Measurements from ENCODE around the gene B3GNT5. TPM values are rescaled to one million over a fixed set of nuclear protein-coding genes. Genes with fewer than 3 reads are reported as not detected.

The B3GNT5 gene
- total and polyA plus RNA-seq, 2 donors (not counting 1 experiment from before 2014, with no cell fraction given): 0.96 to 1.3 TPM

- H3K4me3 ChIP-seq (replicated peaks in 1 of 4; ENCODE audit: control extremely low read depth in 1 of 4, insufficient read depth in 1 of 4, low read depth in 3 of 4, low read length in 4 of 4): no peak overlapping the region
- H3K9ac ChIP-seq (ENCODE audit: insufficient read depth, low read length): no peak overlapping the region
- H3K27me3 ChIP-seq (ENCODE audit: control insufficient read depth, insufficient read depth, low read length): no peaks in the 10 kb centered on the region
- H4K20me1 ChIP-seq (ENCODE audit: control insufficient read depth, extremely low read depth, insufficient read depth, low read length): no peaks in the 10 kb centered on the region
- H3K4me2 ChIP-seq (ENCODE audit: extremely low read depth, insufficient read depth, low read length): no peak overlapping the region
- H3K9me3 ChIP-seq (ENCODE audit: control insufficient read depth, insufficient read depth, low read depth, low read length): no peaks in the 10 kb centered on the region
- no peaks in the 10 kb centered on the region for H3K79me2 ChIP-seq (ENCODE audit: control insufficient read depth, insufficient read depth, low read length)
- H3K27ac ChIP-seq (ENCODE audit: insufficient read depth, low read length): no peak overlapping the region
- no peaks in the 10 kb centered on the region for H3K36me3 ChIP-seq (ENCODE audit: control insufficient read depth, insufficient read depth, low read length)
- H2AFZ ChIP-seq (ENCODE audit: low read length): no peak overlapping the region
- TF ChIP-seq CTCF (conservative IDR thresholded peaks at IDR 0.05 in 1 of 2, IDR thresholded peaks at IDR 0.05 in 1 of 2; ENCODE audit: low read depth in 1 of 2, low read length in 2 of 2) (no peak), EZH2 (IDR thresholded peaks at IDR 0.05; ENCODE audit: low read length, missing control alignments) (no peak)
- peaks cover 3% of the 10 kb centered on the region for H3K4me1 ChIP-seq (ENCODE audit: control insufficient read depth, extremely low read depth, insufficient read depth, low read length)
- peak in 1 of 2 donors; percentile 81 for DNase-seq (ENCODE audit: low read depth in 2 of 2)
These were observed 28.2 kb downstream of the B3GNT5 start for GRCh38 chr3:183281126-183281797.

GRCh38 chr3:183283886-183284285 is 30.8 kb downstream of the B3GNT5 start:
- peak; percentile 44 to 88 for DNase-seq (ENCODE audit: low read depth in 2 of 2)
- H3K79me2 ChIP-seq (ENCODE audit: control insufficient read depth, insufficient read depth, low read length): no peaks in the 10 kb centered on the region

GRCh38 chr3:183284570-183284969 is 31.5 kb downstream of the B3GNT5 start:
- H3K27ac ChIP-seq (ENCODE audit: insufficient read depth, low read length): no peak overlapping the region
- H2AFZ ChIP-seq (ENCODE audit: low read length): no peak overlapping the region
- no peak overlapping the region for H3K9ac ChIP-seq (ENCODE audit: insufficient read depth, low read length)
- H3K36me3 ChIP-seq (ENCODE audit: control insufficient read depth, insufficient read depth, low read length): no peaks in the 10 kb centered on the region
- no peaks in the 10 kb centered on the region for H3K79me2 ChIP-seq (ENCODE audit: control insufficient read depth, insufficient read depth, low read length)
- peaks cover 3% of the 10 kb centered on the region for H3K4me1 ChIP-seq (ENCODE audit: control insufficient read depth, extremely low read depth, insufficient read depth, low read length)
- H3K4me3 ChIP-seq (replicated peaks in 1 of 4; ENCODE audit: control extremely low read depth in 1 of 4, insufficient read depth in 1 of 4, low read depth in 3 of 4, low read length in 4 of 4): no peak overlapping the region
- H4K20me1 ChIP-seq (ENCODE audit: control insufficient read depth, extremely low read depth, insufficient read depth, low read length): no peaks in the 10 kb centered on the region
- DNase-seq (ENCODE audit: low read depth in 2 of 2): no peak
- no peaks in the 10 kb centered on the region for H3K9me3 ChIP-seq (ENCODE audit: control insufficient read depth, insufficient read depth, low read depth, low read length)
- H3K27me3 ChIP-seq (ENCODE audit: control insufficient read depth, insufficient read depth, low read length): no peaks in the 10 kb centered on the region
- no peak for TF ChIP-seq EZH2 (IDR thresholded peaks at IDR 0.05; ENCODE audit: low read length, missing control alignments)
- no peak for TF ChIP-seq CTCF (conservative IDR thresholded peaks at IDR 0.05 in 1 of 2, IDR thresholded peaks at IDR 0.05 in 1 of 2; ENCODE audit: low read depth in 1 of 2, low read length in 2 of 2)
- H3K4me2 ChIP-seq (ENCODE audit: extremely low read depth, insufficient read depth, low read length): no peak overlapping the region

More at GRCh38 chr3:183283886-183284285, 30.8 kb downstream of the B3GNT5 start:
- Histone ChIP-seq H2AFZ (ENCODE audit: low read length) (no peak overlapping the region), H4K20me1 (ENCODE audit: control insufficient read depth, extremely low read depth, insufficient read depth, low read length) (no peaks in the 10 kb centered on the region), H3K9ac (ENCODE audit: insufficient read depth, low read length) (no peak overlapping the region), H3K27me3 (ENCODE audit: control insufficient read depth, insufficient read depth, low read length) (no peaks in the 10 kb centered on the region), H3K27ac (ENCODE audit: insufficient read depth, low read length) (no peak overlapping the region), H3K4me3 (replicated peaks in 1 of 4; ENCODE audit: control extremely low read depth in 1 of 4, insufficient read depth in 1 of 4, low read depth in 3 of 4, low read length in 4 of 4) (no peak overlapping the region), H3K4me1 (ENCODE audit: control insufficient read depth, extremely low read depth, insufficient read depth, low read length) (peaks cover 3% of the 10 kb centered on the region), H3K9me3 (ENCODE audit: control insufficient read depth, insufficient read depth, low read depth, low read length) (no peaks in the 10 kb centered on the region), H3K36me3 (ENCODE audit: control insufficient read depth, insufficient read depth, low read length) (no peaks in the 10 kb centered on the region), H3K4me2 (ENCODE audit: extremely low read depth, insufficient read depth, low read length) (no peak overlapping the region)
- TF ChIP-seq EZH2 (IDR thresholded peaks at IDR 0.05; ENCODE audit: low read length, missing control alignments) (no peak), CTCF (conservative IDR thresholded peaks at IDR 0.05 in 1 of 2, IDR thresholded peaks at IDR 0.05 in 1 of 2; ENCODE audit: low read depth in 1 of 2, low read length in 2 of 2) (no peak)

Measured in fibroblast of lung (primary cell).